OCI-LY3 (cell line): Measurements from ENCODE around the gene UBR1.
A peak's percentile ranks its signal among the peaks of the same experiment; 100 is the strongest.

Source experiments
- H2AFZ ChIP-seq: fragments of 200-600, 300-600 bp; shearing (Covaris generic); 2 replicates; pipeline ENCODE4 v1.6.0; 2014; ENCODE audit warnings: antibody characterized with exemption, low read depth, low read length
- H3K27ac ChIP-seq: fragments of 200-600, 300-600 bp; sonication (generic); 2 replicates; pipeline ENCODE4 v1.5.1; 2014; ENCODE audit warnings: mild to moderate bottlenecking, low read length, moderate library complexity, mixed read lengths
- H3K27me3 ChIP-seq: fragments of 200-600, 300-600 bp; sonication (generic); 2 replicates; pipeline ENCODE4 v1.6.1; 2014; ENCODE audit warnings: low read depth, low read length, mixed read lengths
- H3K36me3 ChIP-seq: fragments of 200-600, 300-600 bp; sonication (generic); replicated peaks from 2 replicates; pipeline ENCODE3; 2014; ENCODE audit warnings: low read depth, low read length, mixed read lengths
- H3K4me1 ChIP-seq: fragments of 300-600, 200-600 bp; sonication (generic); 2 replicates; pipeline ENCODE4 v1.6.1; 2014; ENCODE audit warnings: low read length, mixed read lengths
- H3K4me2 ChIP-seq: fragments of 200-600, 300-600 bp; sonication (generic); 2 replicates; pipeline ENCODE4 v1.6.1; 2014; ENCODE audit warnings: low read length, mixed read lengths
- H3K4me3 ChIP-seq: fragments of 300-600, 200-600 bp; sonication (generic); 2 replicates; pipeline ENCODE4 v1.5.1; 2014; ENCODE audit warnings: antibody characterized with exemption, mild to moderate bottlenecking, low read length, moderate library complexity
- H3K79me2 ChIP-seq: fragments of 300-600, 200-600 bp; shearing (Covaris generic); 2 replicates; pipeline ENCODE4 v1.6.1; 2014; ENCODE audit warnings: mild to moderate bottlenecking, low read length, mixed read lengths
- H3K9ac ChIP-seq: fragments of 300-600, 200-600 bp; shearing (Covaris generic); 2 replicates; pipeline ENCODE4 v1.6.0; 2014; ENCODE audit warnings: mild to moderate bottlenecking, low read length, moderate library complexity
- H3K9me3 ChIP-seq: fragments of 200-600, 300-600 bp; shearing (Covaris generic); 2 replicates; pipeline ENCODE4 v1.6.1; 2014; ENCODE audit warnings: low read length, mixed read lengths; ENCODE audit not compliant: insufficient read depth
- H4K20me1 ChIP-seq: fragments of 200-600, 300-600 bp; sonication (generic); 2 replicates; pipeline ENCODE4 v1.6.1; 2016; ENCODE audit warnings: low read length, mixed read lengths; ENCODE audit not compliant: insufficient read depth
- CTCF ChIP-seq: fragments of 200-600, 300-600 bp; sonication (generic); IDR thresholded peaks from 2 replicates; pipeline ENCODE4 v1.5.1; 2014; ENCODE audit warnings: antibody characterized with exemption, low read length, low read depth
- EZH2phosphoT487 ChIP-seq: fragments of 200-600 bp; shearing (Covaris generic); IDR thresholded peaks from 2 replicates; pipeline ENCODE4 v1.6.1; 2018; ENCODE audit warnings: antibody characterized with exemption, mixed run types, low read depth

Gene UBR1

GRCh38 chr15:43095708-43096347 is 10.0 kb downstream of the UBR1 start:
- no peak overlapping the region for H3K4me3 ChIP-seq
- H3K79me2 ChIP-seq, result peaks cover 41% of the 10 kb centered on the region
- TF ChIP-seq CTCF, result no peak
- no peak for TF ChIP-seq EZH2phosphoT487
- H4K20me1 ChIP-seq, result peaks cover 18% of the 10 kb centered on the region
- H3K27me3 ChIP-seq, result no peaks in the 10 kb centered on the region
- no peak overlapping the region for H2AFZ ChIP-seq
- H3K27ac ChIP-seq, result no peak overlapping the region
- peak overlapping the region; percentile 24 for H3K4me2 ChIP-seq
- peaks cover 25% of the 10 kb centered on the region for H3K4me1 ChIP-seq
- H3K9ac ChIP-seq, result no peak overlapping the region
- no peaks in the 10 kb centered on the region for H3K9me3 ChIP-seq
- peaks cover 18% of the 10 kb centered on the region for H3K36me3 ChIP-seq

GRCh38 chr15:43095243-43095642 is 10.6 kb downstream of the UBR1 start:
- no peak overlapping the region for H3K4me3 ChIP-seq
- H3K27ac ChIP-seq, result no peak overlapping the region
- TF ChIP-seq EZH2phosphoT487 (no peak), CTCF (no peak)
- no peak overlapping the region for H3K9ac ChIP-seq
- peaks cover 25% of the 10 kb centered on the region for H3K4me1 ChIP-seq
- H4K20me1 ChIP-seq, result peaks cover 18% of the 10 kb centered on the region
- H3K36me3 ChIP-seq, result peaks cover 16% of the 10 kb centered on the region
- peaks cover 38% of the 10 kb centered on the region for H3K79me2 ChIP-seq
- H3K27me3 ChIP-seq, result no peaks in the 10 kb centered on the region
- no peaks in the 10 kb centered on the region for H3K9me3 ChIP-seq
- no peak overlapping the region for H2AFZ ChIP-seq
- no peak overlapping the region for H3K4me2 ChIP-seq

- peaks cover 38% of the 10 kb centered on the region for H3K79me2 ChIP-seq
- H2AFZ ChIP-seq, result no peak overlapping the region
These were observed 11.3 kb downstream of the UBR1 start for GRCh38 chr15:43094416-43095030.

More at GRCh38 chr15:43094416-43095030, 11.3 kb downstream of the UBR1 start:
- H3K36me3 ChIP-seq, result peaks cover 14% of the 10 kb centered on the region
- no peaks in the 10 kb centered on the region for H3K27me3 ChIP-seq
- peaks cover 25% of the 10 kb centered on the region for H3K4me1 ChIP-seq
- H3K27ac ChIP-seq, result no peak overlapping the region
- no peak overlapping the region for H3K9ac ChIP-seq
- no peaks in the 10 kb centered on the region for H3K9me3 ChIP-seq
- H4K20me1 ChIP-seq, result peaks cover 20% of the 10 kb centered on the region
- TF ChIP-seq EZH2phosphoT487 (no peak), CTCF (no peak)
- H3K4me3 ChIP-seq, result no peak overlapping the region
- no peak overlapping the region for H3K4me2 ChIP-seq
